Upper lobe of left lung (tissue), 4 donors: ENCODE measurements around the gene PYDC1.

Experiments used
- EP300 ChIP-seq, 4 donors: sonication (generic); formaldehyde crosslinking; IDR thresholded peaks; one replicate each; pipeline ENCODE4 v1.5.1; 2017; ENCODE audit warnings: antibody characterized with exemption in 4 of 4, control low read depth in 2 of 4
- POLR2A ChIP-seq, 4 donors: fragments of 450-650 bp; IDR thresholded peaks; one replicate each; pipeline ENCODE4 v1.5.1; 2016 to 2017; ENCODE audit warnings: antibody characterized with exemption in 4 of 4, mild to moderate bottlenecking in 2 of 4
- POLR2AphosphoS5 ChIP-seq, 2 donors: sonication (generic); formaldehyde crosslinking; IDR thresholded peaks; one replicate each; pipeline ENCODE4 v1.5.1; 2017; ENCODE audit warnings: antibody characterized with exemption in 2 of 2
- TF ChIP-seq, protein P1 (sequence below), 6 experiments: fragments of 450-650 bp in 4 of 6; fragments of 200-600 bp in 2 of 6; sonication (generic) in 2 of 6; IDR thresholded peaks; one replicate each; pipeline ENCODE4 v1.5.1; 2016 to 2019; ENCODE audit warnings: antibody characterized with exemption in 6 of 6

DNA sequence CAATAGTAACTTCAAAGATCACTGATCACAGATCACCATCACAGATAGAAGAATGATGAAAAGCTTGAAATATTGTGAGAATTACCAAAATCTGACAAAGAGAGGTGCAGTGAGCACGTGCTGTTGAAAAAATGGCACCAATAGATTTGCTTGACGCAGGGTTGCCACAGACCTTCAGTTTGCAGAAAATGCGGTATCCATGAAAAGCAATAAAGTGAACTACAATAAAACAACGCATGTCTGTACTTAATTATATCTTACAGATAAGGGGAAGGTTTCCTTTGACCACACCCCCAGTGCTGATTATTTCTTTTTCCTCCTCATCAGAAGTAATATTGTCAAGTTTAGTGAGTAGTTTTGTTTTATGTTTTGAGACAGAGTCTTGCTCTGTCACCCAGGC, 21.1 kb upstream of the PYDC1 start:
- no peak for TF ChIP-seq POLR2AphosphoS5 (IDR thresholded peaks at IDR 0.05)
- TF ChIP-seq, protein P1, sequence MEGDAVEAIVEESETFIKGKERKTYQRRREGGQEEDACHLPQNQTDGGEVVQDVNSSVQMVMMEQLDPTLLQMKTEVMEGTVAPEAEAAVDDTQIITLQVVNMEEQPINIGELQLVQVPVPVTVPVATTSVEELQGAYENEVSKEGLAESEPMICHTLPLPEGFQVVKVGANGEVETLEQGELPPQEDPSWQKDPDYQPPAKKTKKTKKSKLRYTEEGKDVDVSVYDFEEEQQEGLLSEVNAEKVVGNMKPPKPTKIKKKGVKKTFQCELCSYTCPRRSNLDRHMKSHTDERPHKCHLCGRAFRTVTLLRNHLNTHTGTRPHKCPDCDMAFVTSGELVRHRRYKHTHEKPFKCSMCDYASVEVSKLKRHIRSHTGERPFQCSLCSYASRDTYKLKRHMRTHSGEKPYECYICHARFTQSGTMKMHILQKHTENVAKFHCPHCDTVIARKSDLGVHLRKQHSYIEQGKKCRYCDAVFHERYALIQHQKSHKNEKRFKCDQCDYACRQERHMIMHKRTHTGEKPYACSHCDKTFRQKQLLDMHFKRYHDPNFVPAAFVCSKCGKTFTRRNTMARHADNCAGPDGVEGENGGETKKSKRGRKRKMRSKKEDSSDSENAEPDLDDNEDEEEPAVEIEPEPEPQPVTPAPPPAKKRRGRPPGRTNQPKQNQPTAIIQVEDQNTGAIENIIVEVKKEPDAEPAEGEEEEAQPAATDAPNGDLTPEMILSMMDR (IDR thresholded peaks at IDR 0.05): no peak
- no peak for TF ChIP-seq POLR2A (IDR thresholded peaks at IDR 0.05)
- TF ChIP-seq EP300 (IDR thresholded peaks at IDR 0.05): no peak
